Glomerular endothelial cell (primary cell): Measurements from ENCODE around the gene PTBP3. TPM values are rescaled to one million over a fixed set of nuclear protein-coding genes. Genes with fewer than 3 reads are reported as not detected.

Experiments used
- DNase-seq: peaks from one replicate; pipeline ENCODE4 v3.0.0-alpha.2; 2011; ENCODE audit warnings: low read depth, low spot score; ENCODE audit errors: extremely low read depth
- total RNA-seq: library from RNA; depleted of rRNA; stranded (reverse); fragments of >200 nt; gene quantifications from 2 replicates; pipeline ENCODE4 v1.2.3, GENCODE V29; 2015

Gene PTBP3
- total RNA-seq, 1 donor from 2014 or later = 47.3 TPM

DNA sequence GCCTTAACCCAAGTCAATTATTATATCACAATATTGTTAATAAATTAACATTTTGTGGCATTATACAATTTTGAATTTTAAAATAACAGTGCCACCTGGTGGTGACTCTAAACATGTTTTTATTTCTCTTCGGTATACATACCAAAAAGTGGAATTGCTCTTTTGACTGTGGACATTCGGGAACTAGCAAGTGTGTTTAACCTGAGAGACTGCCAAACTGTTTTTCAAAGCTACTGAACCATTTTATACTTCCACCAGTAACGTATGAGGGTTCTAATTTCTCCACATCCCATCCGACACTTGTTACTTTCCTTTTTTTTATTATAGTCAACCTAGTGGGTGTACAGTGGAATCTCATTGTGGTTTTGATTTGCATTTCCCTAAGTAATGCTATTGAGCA, 28.2 kb upstream of the PTBP3 start:
- no peak for DNase-seq

DNA sequence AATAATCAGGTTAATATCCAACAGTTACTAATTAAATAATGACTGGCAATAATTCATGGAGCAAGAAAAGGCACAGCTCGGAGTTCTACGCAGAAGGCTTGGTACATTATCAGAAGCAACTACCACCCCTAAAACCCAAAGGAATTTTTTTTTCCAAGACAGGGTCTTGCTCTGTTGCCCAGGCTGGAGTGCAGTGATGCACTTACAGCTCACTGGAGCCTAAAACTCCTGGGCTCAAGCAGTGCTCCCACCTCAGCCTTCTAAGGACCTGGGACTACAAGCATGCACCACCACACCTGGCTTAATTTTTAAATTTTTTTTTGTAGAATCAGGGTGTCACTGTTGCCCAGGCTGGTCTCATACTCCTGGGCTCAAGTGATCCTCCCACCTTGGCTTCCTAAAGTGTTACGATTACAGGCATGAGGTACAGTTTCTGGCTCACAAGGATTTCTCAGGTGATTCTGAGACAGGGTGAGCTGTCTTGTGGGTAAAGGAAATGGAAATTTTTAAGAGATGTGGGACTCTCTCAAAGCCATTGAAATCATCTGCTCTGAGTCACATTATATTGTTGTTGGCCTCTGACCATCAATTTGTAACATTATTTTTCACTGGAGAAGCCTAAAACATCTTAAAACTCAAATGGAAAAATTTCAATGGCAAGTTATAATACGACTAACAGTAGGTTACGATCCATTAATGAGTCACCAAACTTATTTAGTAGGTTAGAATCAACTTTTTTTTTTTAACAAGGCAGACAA, 26.8 kb upstream of the PTBP3 start:
- no peak for DNase-seq

DNA sequence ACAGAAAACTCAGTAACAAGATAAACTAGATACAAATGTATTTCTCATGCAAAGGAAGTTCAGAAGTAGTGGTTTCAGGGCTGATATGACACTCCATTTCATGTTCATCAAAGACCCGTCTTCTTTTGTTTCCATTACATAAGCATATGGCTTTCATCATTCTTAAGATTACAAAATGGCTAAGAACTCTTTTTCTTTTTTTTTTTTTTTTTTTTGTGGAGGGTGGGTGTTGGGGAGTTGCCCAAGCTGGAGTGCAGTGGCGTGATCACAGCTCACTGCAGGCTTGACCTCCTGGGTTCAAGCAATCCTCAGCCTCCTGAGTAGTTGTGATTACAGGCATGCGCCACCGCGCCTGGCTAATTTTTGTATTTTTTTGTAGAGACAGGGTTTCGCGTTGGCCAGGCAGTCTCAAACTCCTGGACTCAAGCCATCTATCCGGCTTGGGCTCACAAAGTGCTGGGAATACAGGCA, 22.0 kb upstream of the PTBP3 start:
- DNase-seq = no peak

DNA sequence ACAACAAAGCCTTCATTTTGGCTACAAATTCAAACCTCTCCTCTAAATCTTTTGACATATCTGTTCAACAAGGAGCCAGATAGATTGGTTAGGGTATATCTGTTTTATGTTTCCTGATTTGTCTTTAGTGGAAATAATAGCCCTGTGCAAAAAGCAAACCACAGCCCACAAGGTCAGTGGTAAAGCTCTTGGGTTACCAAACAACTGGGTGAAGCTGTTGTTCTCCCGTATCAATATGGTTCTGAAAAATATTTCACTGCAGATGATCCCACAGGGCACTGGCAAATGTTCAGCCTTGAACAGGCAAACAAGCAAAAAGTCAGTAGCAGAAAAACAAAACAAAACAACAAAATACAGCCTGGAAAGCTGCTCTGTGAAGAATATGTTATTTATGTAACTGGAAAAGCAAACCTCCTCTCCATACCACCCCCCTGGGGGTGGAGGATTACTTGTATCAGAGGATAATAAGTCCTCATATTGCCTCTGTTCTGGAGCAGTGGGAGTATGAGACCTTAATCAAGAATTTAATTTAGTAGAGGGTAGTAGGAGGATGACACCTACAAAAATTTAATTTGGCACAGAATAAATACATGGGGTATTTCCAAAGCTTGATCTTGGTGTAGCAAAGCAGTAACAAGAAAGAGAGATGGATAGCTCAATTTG, 20.8 kb upstream of the PTBP3 start:
- no peak for DNase-seq

DNA sequence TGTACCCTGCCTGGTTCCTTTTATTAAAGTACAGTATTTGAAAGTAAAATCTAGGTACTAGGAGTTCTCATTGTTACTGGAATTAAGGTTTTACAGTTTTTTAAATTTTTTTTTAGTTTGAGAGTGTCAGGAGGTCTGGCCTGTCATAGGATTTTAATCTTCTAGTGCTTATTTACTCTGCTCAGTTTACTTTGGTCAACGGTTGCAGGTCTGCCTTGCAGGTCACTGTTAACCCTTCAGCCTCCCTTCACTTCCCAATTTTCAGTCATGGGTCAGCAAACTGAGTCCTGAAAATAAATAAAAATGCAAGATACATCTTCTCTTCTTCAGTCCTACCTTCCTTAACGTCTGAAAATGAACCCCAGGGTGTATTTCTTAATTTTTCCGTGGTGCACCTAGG, 18.8 kb upstream of the PTBP3 start:
- DNase-seq = no peak

DNA sequence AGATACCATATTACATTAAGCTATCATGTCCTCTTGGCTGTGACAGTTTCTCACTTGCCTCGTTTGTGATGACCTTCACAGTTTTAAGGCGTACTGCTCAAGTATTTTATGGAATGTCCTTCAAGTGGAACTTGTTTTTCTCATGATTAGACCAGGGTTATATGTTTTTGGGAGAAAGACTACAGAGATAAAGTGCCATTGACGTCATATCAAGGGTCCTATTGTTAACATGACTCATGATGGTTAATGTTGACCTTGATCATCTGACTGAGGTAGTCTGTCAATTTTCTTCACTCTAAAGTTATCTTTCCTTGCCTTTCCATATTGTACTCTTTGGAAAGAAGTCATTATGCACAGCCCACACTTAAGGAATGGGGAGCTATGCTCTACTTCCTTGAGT, 17.8 kb upstream of the PTBP3 start:
- DNase-seq = no peak

DNA sequence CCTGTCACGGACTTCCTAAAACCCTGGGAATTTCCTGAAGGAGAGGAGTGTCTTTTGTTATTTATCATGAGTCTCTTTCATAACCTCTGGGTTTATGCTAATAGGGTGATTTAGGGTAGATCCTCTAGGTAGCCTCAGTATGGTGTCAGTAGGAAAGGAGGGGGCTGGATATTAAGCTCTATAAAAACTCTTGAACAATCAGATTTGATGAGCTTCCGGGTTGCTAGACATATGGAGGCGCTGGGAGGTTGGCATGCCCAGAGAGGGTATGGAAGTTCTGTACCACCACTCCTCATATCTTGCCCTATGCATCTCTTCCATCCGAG, 15.6 kb upstream of the PTBP3 start:
- DNase-seq = no peak

DNA sequence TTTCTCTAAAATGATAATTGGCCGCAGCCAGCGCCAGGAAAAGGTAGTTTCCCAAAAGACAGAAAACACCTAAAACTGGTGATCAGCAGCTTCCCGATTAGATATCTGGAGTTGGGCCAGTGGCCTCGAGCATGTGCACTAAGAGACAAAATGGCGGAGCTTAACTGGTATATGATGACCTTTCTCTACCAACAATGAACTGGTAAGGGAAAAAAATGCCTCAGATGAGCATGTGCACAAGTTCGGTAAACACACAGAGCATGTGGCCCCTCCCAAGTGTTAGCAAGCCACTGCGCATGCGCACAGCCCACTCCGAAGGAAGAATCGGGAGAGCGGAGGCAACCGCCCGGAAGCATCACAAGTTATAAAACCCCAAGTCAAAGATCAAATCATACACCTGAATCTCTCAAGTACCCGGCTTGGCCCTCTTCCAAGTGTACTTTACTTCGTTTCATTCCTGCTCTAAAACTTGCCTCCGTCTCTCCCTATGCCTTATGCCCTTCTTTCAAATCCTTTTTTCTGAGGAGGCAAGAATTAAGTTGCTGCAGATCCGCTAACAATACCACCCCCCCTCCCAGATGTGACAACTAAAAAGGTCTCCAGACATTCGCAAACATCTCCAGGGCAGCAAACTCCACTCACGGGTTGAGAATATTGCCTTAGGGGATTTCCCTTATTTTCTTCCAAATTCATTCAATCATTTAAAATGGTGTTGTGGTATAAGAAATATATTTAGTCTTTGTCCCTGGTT, 15.0 kb upstream of the PTBP3 start:
- DNase-seq = no peak

DNA sequence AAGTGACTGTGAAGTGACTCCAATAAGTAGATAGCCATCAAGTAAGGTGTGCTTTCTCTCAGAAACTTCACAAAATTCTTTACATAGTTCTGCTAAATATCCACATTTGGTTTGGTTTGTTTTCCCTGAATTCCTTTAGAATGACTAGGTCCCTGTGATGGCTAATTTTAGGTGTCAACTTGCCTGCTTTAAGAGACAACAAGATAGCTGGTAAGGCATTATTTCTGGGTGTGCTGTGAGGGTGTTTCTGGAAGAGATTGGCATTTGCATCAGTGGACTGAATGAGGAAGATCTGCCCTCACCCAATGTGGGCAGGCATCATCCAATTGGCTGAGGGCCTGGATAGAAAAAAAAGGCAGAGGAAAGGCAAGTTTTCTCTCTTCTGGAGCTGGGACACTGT, 8.3 kb upstream of the PTBP3 start:
- no peak for DNase-seq

DNA sequence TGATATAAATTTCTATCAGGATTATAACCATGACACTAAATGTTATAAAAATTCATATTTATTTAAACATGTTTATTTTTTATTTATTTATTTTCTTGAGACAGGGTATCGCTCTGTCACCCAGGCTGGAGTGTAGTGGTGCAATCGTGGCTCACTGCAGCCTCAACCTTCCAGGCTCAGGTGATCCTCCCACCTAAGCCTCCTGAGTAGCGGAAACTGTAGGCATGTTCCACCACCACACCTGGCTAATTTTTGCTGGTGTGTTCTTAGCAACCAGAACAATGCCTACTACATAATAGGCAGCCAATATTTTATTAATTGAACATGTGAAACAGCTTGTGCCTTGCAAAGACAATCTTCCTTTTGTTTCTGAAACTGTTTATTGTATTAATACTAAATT, 6.5 kb upstream of the PTBP3 start:
- no peak for DNase-seq

DNA sequence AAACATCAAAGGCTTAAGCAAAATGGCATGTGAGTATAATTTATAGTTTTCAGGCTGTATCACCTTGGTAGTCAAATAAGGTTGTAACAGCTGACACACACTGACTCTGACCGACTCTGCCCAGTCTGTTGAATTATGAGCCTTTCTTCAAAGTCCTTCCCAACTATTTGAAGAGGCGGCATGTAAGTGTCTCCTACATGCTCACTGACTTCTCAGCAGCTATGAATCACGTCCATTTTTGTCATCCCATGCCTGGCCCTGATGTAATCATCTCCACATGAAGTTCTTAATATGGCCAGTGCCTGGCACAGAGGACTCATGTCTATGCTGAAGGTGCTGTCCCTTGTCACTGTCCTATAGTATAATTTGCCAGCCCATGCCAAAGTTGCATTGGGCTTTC, 5.1 kb upstream of the PTBP3 start:
- DNase-seq = no peak

DNA sequence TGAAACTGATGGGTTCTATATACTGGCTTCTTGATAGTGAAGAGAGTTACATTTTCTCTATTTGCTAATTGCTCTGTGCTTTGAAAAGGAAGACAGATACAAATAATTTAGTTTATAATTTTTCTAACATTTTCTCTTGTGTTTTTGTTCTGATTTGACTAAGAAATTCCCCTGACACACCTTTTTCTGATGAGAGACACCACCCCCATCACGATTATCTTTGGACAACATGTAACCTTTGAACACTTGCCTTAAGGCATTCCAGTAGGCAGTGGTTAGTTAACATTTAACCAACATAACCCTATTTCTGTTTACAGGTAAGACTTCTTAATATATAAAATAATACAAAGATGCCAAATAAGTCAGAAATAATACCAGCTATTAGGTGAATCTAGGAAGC, 4.1 kb upstream of the PTBP3 start:
- DNase-seq = no peak

DNA sequence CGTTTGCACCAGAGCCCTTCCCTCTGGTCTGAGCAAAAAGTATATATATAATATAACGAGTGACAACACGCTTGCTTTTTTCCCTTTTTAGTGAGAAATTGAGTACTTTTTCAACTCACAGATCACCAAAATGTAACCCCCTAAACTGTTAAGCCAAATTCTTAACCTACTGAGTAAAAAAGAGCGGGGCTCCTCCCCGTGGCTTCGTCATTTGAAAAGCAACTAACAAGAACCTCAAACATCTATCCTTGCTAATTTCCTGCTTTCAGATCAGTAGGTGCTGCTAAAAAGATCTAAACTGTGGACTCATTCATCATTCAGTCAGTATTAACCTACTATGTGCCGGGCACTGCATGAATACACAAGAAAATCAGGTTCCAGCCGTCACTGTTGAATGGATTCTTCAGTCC, 1.0 kb upstream of the PTBP3 start:
- no peak for DNase-seq

DNA sequence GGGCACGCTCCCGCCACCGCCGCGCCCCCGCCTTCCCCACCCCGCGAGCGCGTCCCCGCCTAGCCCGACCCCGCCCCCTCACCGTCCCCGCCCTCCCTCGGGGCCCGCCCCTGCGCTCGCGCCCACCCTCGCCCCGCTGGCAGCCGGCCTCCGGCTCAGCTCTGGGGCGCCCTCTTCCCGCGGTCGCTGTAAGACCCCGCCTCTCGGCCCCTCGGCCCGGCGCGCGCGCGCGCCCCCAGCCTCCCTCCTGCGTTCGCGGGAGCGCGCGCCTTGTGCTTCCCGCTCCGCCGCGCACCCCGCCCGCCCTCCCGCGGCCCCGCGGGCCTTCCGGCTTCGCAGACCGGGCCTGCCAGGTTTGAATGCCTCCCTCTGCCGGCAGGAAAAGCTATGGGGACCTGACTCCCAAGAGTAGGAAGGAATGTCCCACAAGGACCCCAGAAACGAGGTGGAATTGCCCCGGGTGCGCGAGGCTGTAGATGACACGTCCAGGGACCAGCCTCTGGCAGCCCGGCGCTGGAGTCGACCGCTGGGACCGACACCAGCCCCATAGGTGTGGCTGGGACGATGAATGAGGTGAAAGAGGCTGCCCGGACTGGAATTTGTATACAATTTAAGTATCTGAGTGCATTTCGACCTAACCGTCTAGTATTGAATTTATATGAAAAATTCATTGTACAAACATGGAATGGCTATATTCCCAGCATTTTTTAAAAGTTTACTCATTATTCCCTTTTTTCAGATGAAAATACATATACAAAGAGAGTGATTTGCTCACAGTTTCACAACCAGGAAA, 416 bp upstream of the PTBP3 start:
- DNase-seq = no peak

DNA sequence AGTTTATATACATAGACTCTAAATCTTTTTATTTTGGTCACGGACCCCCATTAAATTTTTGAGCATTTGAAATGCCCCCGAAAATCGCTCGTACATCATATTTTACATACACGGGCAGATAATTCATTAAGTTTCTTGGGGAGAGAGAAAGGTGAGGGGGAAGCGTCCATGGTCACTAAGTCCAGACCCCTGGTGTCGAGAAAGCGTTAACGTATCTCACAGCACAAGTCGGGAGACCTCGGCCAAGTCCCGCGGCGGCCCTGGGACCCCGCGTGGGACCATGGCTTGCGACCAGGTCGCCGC, 794 bp downstream of the PTBP3 start:
- DNase-seq = no peak

DNA sequence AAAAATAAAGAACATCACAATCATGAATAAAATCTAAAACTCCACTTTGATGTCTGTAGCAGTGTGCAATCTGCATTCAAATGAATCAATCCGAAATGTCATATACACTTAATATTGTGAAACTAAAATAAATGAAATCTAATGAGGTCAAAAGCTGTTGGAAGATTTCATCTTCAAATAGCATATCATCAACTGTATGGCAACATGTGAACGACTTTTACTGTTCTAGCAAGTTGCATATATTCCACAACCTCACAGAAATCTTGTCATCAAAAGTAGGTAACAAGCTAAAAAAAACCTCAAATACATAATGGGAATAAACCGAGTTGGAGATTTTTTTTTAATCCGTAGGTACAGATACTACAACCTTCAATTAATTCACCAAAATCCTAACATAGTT, 1.2 kb downstream of the PTBP3 start:
- no peak for DNase-seq

DNA sequence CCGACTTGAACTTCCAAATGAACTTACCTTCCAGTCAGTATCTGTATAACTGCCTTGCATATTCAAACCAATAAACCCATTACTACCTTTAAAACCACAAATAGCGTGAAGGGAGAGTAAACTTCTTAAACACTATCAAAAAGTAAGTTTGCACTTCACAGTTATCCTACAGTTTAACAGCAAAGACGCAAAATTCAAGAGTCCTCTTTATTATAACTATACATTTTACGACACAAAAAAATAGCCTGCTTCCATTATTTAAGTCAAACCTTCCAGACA, 1.8 kb downstream of the PTBP3 start:
- no peak for DNase-seq

DNA sequence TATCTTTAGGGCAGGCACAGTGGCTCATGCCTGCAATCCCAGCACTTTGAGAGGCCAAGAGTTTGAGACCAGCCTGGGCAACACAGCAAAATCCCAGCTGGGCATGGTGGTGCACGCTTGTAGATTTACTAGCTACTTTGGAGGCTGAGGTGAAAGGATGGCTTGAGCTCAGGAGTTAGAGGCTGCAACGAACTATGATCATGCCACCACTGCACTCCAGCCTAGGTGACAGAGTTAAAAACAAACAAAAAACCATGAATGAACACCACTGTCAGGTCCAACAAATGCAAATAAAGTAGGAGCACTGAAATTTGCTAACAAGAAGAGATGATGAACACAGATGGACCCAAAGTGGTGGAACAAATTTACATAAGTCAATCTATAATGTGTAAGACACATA, 4.9 kb downstream of the PTBP3 start:
- DNase-seq = no peak

DNA sequence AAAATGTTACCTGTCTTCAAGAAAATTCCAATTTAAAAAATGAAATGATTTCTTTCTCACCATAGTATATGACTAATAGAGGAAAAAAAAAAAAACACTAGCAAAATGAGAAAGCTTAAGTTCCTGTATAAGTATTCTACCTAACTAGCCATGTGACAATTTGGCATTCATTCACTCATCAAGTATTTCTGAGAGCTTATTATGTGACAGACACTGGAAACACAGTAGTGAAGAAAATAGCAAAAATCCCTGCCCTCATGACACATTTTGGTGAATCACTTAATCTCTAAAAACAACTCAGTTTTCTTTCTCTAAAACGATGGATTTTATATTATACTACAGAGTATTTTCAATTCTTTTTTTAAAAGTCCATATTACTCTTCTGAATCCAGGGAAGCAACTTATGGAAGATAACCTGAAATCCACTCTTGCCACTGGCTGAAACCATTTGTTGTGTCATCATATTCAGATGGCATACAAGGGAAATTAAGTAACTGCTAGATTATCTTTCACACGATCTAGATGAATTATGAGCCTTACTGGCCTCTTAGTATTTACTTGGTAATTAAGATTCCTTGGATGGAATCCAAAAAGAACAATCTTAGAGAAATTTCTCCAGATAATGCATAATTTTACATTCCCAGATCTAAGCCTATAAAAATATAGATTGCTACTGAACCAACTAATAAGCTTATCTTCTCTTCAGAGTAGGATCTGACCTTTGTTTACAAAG, 5.5 kb downstream of the PTBP3 start:
- no peak for DNase-seq

DNA sequence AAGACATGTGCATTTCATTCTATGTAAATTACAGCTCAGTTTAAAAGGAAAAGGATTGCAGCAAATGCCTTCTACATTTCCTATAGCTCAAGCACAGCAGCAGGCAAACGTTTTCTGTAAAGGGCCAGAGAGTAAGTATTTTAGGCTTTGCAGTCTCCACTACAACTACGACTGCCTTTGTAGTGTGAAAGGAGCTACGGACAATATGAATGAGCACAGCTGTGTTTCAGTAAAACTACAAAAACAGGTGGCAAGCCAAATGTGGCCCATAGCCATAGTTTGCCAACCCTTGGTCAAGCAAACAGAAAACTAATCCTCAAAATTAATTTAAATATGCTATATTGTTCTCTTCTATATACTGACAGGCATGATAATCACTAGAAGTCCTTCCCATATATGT, 7.2 kb downstream of the PTBP3 start:
- DNase-seq = no peak

DNA sequence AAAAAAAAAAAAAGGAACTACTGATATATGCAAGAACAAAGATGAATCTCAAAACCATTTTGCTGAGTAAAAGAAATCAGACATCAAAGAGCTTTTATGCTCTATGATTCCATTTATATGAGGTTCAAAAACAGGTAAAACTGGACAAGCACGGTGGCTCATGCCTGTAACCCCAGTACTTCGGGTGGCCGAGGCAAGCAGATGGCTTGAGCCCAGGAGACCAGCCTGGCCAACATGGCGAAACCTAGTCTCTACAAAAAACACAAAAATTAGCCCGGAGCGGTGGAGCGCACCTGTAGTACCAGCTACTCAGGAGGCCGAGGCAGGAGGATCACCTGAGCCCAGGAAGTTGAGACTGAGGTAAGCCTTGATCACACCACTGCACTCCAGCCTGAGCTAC, 7.8 kb downstream of the PTBP3 start:
- DNase-seq = no peak
